Left renal pelvis (tissue), 4 donors: ENCODE results near the gene RPS6KC1. TPM values are rescaled to one million over a fixed set of nuclear protein-coding genes. Genes with fewer than 3 reads are reported as not detected.
"Not testable (repeated sequence)": the region's sequence is repeated elsewhere in the genome, so short reads cannot be mapped to it uniquely, and the experiment has no call there.

Experiments
- DNase-seq, 4 donors: peaks; one replicate each; pipeline ENCODE4 v3.0.0-alpha.2; 2013; ENCODE audit warnings: low read depth in 4 of 4, low spot score in 3 of 4
- polyA plus RNA-seq, 4 donors: library from polyadenylated mRNA; unstranded; fragments of 120-200 nt; gene quantifications; one replicate each; pipeline ENCODE4 v1.2.1, GENCODE V29; 2013; ENCODE audit not compliant: insufficient read length in 4 of 4

The RPS6KC1 gene
- polyA plus RNA-seq, 4 donors: 19.8 to 29.8 (median 27.3) TPM

DNA sequence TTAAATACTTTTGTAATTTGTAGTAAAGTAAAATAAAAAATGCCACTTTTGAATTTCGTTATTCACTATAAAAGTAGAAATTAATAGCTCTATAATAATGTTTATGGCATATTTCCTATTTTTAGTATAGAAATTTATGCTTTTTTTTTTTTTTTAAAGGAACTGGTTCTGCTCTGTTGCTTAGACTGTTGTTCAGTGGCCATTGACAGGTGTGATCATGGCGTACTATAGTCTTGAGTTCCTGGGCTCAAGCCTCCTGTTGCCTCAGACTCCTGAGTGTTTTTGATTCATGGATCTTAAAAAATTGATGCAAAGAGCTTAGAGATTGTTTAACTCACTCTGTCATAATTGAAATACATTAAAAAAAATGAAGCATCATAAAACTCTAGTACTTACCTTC is 53.6 kb downstream of the RPS6KC1 start:
- DNase-seq: no peak

DNA sequence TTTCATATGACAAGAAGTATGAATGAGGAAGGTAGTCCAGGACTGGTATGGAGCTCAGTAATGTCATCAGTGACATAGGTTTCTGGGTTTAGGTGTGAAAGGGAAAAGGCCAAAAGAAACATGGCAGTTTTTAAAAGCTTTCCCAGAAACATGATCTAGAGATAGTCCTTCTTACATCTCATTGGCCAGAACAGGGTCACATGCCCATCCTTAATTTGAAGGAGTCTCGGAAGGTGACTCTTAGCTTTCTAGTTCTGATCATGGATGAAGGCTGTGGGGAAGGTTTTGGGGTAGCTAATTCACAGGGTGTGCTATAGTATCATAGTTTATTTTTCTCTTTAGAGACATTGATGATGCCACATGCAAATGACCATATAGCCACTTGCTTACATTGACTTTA is 55.3 kb downstream of the RPS6KC1 start:
- no peak for DNase-seq

DNA sequence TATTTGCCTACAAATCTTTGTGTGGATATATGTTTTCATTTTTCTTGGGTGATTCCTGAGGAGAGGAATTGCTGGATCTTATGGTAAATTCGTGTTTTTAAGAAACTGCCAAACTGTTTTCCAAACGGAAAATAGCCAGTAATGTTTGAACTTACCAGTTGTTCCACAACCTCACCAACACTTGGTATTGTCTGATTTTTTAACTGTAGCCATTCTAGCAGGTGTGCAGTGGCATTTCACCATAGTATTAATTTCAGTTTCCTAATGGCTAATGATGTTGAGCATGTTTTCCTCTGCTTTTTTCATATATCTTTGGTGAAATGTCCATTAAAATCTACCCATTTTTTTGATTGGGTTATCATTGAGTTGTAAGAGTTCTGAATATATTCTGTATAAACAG is 56.6 kb downstream of the RPS6KC1 start:
- DNase-seq: no peak

DNA sequence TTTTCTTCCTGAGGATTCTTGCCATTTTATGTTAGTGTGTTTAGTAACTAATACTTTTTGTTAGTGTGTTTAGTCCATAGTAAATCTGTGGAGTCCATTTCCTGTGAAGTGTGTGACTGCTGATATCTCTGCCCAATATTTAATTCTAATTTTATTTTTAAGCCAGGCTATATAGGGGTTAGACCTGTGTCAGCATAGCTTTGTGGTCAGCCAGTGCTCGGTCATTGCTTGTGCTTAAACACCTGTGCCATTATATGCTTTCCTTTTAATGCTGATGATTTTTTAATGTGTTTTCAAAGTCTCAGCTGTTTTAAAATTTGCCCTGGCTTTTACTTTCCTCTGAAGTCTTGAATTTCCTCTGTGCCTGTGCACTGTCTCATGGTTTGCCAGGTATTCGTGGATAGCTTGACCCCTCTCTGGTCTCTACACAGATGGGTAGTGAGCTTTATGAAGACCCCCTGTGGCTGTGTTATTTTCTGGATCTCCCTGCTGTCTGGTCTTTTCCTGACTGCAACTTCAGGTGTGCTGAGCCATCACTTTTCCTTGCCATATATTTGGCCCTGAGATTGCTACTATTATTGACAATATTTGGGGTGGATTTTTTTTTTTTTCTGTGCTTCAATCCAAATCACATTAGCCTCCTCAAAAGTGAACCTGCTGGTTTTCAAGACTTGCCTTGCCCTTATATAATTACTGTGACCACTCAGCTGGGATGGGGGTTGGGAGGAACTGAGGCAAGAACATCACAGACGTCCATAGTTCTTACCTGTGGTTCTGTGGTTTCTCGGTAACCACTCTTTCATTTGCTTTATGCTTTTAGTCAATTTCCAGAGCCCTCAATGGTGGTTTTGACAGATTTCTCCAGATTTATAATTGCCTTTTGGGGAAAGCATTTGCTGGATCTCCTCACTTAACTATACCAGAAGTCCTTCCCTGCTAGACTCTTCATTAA is 59.6 kb downstream of the RPS6KC1 start:
- no peak for DNase-seq

- no peak for DNase-seq
These were observed 60.5 kb downstream of the RPS6KC1 start for GRCh38 chr1:213111502-213111901.

DNA sequence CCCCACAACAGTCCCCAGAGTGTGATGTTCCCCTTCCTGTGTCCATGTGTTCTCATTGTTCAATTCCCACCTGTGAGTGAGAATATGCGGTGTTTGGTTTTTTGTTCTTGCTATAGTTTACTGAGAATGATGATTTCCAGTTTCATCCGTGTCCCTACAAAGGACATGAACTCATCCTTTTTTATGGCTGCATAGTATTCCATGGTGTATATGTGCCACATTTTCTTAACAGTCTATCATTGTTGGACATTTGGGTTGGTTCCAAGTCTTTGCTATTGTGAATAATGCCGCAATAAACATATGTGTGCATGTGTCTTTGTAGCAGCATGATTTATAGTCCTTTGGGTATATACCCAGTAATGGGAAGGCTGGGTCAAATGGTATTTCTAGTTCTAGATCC is 61.7 kb downstream of the RPS6KC1 start:
- not testable (repeated sequence) for DNase-seq

DNA sequence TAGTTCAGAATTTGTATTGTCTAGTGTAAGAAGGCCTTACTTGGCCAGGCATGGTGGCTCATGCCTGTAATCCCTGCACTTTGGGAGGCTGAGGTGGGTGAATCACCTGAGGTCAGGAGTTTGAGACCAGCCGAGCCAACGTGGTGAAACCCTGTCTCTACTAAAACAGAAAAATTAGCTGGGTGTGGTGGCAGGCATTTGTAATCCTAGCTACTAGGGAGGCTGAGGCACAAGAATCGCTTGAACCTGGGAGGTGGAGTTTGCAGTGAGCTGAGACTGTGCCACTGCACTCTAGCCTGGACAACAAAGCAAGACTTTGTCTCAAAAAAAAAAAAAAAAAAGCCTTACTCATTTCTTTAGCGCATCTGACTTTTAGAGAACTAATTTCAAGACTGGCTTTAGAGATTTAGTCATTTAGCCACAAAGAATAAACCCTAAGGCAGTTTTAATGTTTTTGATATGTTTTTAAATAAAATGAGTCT is 66.7 kb downstream of the RPS6KC1 start:
- not testable (repeated sequence) for DNase-seq

GRCh38 chr1:213119794-213120193 is 68.8 kb downstream of the RPS6KC1 start:
- no peak for DNase-seq

- DNase-seq: no peak
These were observed 69.3 kb downstream of the RPS6KC1 start for GRCh38 chr1:213120386-213120785.

- DNase-seq: no peak
These were observed 69.9 kb downstream of the RPS6KC1 start for GRCh38 chr1:213120961-213121360.

DNA sequence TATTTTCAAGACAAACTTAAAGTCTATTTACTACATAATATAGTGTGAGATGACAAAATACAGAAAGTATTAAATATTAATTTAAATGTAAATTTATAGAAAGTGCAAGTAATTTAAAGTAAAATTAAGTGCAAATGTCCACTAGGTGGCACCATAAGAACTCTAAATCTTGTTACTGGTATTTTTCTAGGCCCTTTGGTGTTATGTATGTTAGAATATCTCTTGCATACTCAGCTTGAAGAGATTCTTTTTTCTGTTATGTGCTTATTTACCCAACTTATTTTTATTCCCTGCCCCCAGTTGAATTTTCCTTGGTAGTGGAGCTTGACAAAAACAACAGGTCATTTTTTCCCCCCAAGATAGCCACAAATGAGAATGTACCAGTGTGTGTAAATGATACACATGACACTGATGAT is 71.5 kb downstream of the RPS6KC1 start:
- DNase-seq: peak in 3 of 4 donors; percentile 3 to 25 (median 5)

DNA sequence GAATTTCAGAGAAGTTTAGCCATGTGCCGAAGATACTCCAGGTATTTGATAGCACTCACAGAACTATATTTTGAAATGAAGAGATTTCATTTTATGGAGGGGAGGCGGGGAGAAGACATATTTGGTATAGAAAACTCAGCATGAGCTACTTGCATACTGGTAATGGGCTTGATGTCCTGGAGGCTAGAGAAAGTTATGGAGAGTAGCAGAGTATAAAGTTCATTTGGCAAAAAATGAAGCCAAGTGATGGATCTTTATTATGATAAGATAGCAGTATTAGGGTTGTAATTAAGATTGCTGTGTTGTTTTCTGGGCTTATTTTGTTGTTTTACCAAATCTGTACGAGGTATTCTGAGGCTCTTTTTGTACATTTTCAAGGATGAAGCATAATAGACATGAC is 72.0 kb downstream of the RPS6KC1 start:
- DNase-seq: no peak

DNA sequence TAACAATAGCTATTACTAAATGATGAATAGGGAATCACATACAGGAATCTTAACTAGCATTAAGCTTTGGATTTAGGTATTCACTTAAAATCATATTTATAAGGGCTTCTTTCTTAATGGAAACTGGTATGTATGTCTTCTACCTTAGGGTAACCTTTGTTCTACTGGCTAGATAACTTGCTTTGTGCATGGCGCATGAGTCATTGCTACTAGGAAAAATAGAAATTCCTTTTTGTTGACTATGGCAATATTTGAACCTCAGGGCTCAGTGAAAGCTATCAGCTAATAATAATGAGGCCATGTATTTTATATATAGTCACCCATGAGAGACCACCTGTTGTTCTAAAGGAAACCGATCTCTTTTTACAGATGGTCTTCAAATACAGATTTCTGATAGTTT is 72.5 kb downstream of the RPS6KC1 start:
- DNase-seq: no peak

GRCh38 chr1:213124590-213124989 is 73.5 kb downstream of the RPS6KC1 start:
- no peak for DNase-seq

DNA sequence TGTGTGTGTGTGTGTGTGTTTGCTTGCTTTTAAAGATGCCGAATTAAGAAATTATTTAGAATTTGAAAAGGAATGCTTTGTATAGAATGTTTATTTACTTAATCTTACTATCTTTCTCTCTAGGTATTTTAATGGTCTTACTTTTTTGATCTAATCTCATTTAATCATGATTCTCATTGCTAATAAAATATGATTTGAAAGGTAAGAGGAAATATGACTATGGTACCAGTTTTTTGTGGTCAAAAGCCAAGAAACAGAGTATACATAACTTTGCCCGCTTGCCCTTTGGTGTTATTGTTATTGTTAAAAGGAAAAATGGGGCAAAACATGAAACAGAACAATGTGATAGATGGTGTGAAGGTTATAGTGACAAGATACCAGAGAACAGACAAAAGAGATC is 74.6 kb downstream of the RPS6KC1 start:
- DNase-seq: no peak

DNA sequence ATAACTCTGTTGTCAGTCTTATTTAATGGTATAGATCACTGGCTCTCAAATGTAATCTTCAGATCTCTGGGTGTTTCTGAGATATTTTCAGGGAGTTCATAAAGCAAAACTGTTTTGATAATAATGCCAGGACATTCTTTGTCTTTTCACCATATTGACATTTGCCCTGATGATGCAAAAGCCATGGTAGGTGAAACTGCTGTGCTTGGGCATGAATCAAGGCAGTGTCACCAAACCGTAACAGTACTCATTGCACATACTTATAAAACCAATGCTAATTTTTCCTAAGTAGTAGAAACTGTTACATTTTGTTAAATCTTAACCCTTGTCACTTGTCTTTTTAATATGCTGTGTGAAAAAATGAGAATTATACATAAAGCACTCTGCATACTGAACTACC is 76.0 kb downstream of the RPS6KC1 start:
- no peak for DNase-seq

- DNase-seq: no peak
These were observed 81.0 kb downstream of the RPS6KC1 start for GRCh38 chr1:213131851-213132655.

DNA sequence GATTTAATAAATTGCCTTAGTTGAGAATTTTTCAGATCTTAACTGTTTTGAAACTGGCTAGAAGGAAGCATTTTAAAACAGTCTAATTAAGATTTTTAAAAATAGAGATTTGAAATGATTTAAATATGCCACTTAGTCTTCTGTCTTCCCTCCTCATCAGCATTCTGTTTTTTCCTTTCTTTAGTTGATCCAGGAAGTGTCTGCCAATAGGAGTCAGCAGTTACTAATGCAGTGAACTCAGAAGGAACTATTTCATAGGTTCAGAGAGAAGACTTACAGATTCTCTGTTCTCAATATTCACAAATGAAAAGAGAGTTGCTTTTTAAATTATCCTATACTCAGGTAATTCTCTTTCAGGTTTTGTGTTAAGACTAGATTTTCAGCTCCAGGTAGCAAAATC is 84.5 kb downstream of the RPS6KC1 start:
- DNase-seq: no peak

DNA sequence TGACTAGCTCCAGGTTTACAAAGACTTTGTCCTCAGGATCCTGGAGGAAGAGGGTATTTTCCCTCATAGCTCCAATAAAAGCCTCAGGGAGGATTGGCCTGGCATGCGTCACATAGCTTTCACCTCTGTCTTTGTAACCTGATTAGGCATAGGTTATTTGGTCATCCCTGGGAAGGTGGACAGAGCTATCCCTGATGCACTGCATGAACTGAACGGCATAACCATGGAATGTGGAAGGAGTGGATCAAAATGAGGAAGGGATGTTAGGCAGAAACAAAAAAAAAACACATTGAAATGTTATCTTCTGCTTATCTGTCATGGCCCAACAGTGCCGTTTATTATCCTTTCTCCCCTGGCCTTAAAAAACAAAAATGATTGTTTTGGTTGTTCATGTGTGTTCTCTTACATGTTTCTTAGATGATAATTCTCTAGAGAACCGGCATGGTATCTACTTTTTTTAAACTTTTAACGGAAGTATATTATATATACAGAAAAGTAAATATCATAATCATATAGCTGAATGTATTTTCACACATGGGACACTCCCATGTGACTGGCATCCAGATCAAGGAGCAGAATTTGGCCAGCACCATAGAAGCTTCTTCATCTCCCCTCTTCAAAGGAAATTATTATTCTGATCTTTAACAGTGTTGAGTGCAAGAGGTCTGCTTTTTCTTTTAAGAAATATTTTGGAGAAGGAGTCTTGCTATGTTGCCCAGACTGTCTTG is 85.3 kb downstream of the RPS6KC1 start:
- DNase-seq: no peak

DNA sequence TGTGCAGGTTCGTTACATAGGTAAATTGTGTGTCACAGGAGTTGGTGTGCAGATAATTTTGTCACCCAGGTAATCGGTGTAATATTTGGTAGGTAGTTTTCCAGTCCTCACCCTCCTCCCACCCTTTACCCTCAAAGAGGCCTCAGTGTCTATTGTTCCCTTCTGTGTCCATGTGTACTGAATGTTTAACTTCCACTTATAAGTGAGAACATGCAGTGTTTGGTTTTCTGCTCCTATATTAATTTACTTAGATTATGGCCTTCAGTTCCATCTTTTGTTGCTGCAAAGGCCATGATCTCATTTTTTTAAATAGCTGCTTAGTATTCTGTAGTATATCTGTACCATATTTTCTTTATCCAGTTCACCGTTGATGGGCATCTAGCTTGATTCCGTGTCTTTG is 87.3 kb downstream of the RPS6KC1 start:
- no peak for DNase-seq

DNA sequence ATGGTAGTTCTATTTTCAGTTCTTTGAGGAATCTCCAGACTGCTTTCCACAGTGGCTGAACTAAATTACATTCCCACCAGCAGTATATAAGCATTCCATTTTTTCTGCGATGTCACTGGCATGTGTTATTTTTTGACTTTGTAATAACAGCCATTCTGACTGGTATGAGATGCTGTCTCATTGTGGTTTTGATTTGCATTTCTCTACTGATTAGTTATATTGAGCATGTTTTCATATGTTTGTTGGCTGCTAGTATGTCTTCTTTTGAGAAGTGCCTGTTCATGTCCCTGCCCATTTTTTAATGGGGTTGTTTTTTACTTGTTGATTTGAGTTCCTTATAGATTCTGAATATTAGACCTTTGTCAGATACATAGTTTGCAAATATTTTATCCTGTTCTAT is 87.9 kb downstream of the RPS6KC1 start:
- no peak for DNase-seq
